IgD-negative memory B cell (primary cell): ENCODE measurements around the gene CACNA2D3. TPM values are rescaled to one million over a fixed set of nuclear protein-coding genes. Genes with fewer than 3 reads are reported as not detected.

Source experiments
- H3K27ac Mint-ChIP-seq, 3 donors: one replicate each; pipeline ENCODE4 v1.8.0; 2020 to 2022; ENCODE audit warnings: mild to moderate bottlenecking in 3 of 3, mixed read lengths in 3 of 3, moderate library complexity in 1 of 3
- H3K27me3 Mint-ChIP-seq: one replicate; pipeline ENCODE4 v1.8.0; 2021; ENCODE audit warnings: mixed read lengths
- H3K36me3 Mint-ChIP-seq: one replicate; pipeline ENCODE4 v1.8.0; 2020; ENCODE audit warnings: mild to moderate bottlenecking, mixed read lengths
- H3K4me1 Mint-ChIP-seq, 3 donors: one replicate each; pipeline ENCODE4 v1.8.0; 2020 to 2022; ENCODE audit warnings: mixed read lengths in 3 of 3, mild to moderate bottlenecking in 1 of 3
- H3K4me3 Mint-ChIP-seq, 4 donors: one replicate each; pipeline ENCODE4 v1.8.0; 2020 to 2022; ENCODE audit warnings: mild to moderate bottlenecking in 4 of 4, mixed read lengths in 4 of 4, moderate library complexity in 3 of 4
- H3K9me3 Mint-ChIP-seq, 3 donors: one replicate each; pipeline ENCODE4 v1.8.0; 2020 to 2021; ENCODE audit warnings: mixed read lengths in 3 of 3, mild to moderate bottlenecking in 1 of 3
- polyA plus RNA-seq: library from polyadenylated mRNA; unstranded; fragments of 300-500 nt; fragmentation: Illumina TruSeq; gene quantifications from one replicate; pipeline ENCODE4 v1.2.3, GENCODE V29; 2021

Gene CACNA2D3
- polyA plus RNA-seq, 1 donor from 2014 or later, result not detected

DNA sequence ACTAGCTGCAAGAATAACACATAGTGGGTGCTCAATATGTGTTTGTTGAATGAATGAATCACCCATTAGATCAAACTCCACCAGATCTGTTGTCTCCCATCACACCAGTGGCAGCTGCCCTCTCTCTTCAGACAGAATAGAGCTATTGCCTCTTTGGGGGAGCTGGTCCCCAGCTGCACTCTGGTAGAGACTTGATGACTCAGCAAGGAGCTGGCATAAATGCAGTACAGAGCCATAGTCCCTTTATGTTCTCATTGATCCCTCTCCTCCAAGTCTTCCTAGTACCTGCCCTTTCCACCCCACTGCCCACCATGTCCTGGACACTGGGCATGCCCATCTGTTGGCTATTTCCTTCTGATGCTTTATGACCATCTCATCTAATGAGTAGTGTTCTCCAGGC, 443.6 kb downstream of the CACNA2D3 start:
- Mint-ChIP-seq H3K9me3 (peaks cover 0 to 4% (median 2%) of the 10 kb centered on the region in 3 donors), H3K27ac (no peak overlapping the region), H3K4me1 (no peaks in the 10 kb centered on the region), H3K27me3 (no peaks in the 10 kb centered on the region), H3K4me3 (no peak overlapping the region), H3K36me3 (no peaks in the 10 kb centered on the region)

DNA sequence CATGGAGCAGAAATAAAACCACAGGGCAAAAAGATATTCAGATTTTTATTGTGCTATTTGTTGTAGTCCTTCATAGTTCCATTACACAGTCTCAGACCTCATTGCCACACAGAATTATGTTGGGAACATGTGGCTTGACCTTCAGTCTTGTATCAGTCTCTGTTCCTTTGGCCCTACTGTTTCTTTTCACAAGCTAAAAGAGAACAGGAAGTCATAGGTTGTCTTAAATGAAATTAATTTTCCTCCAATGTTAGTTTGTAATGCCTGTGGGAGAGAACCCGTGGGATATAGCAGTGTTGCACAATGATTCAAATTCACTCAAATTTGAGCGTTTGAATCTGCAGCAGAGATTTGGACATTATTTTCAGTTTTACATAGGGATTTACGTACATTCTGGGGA, 445.6 kb downstream of the CACNA2D3 start:
- H3K36me3 Mint-ChIP-seq, result no peaks in the 10 kb centered on the region
- no peaks in the 10 kb centered on the region for H3K27me3 Mint-ChIP-seq
- H3K27ac Mint-ChIP-seq, result no peak overlapping the region

DNA sequence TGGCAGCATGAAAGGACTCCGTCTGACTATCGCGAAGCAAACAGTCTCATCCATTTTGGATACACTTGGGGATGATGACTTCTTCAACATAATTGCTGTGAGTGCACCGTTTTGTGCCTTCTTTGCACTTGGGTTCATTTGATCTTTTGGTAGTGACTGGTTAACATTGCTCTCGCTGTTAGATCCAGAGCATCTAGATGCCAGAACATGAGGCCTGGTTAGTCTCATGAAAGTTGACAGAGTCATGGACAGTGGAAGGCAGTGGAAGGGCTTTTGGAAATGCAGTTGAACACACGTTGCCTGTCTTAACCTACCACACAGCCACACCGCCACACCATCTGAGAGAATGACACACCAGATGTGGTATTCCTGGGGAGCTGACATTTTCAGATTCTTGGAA, 447.7 kb downstream of the CACNA2D3 start:
- Mint-ChIP-seq H3K36me3 (no peaks in the 10 kb centered on the region), H3K27me3 (no peaks in the 10 kb centered on the region), H3K4me1 (no peaks in the 10 kb centered on the region), H3K4me3 (no peak overlapping the region), H3K9me3 (peaks cover 0 to 5% (median 2%) of the 10 kb centered on the region in 3 donors), H3K27ac (no peak overlapping the region)

More for the DNA sequence above, 445.6 kb downstream of the CACNA2D3 start:
- H3K9me3 Mint-ChIP-seq, result peaks cover 0 to 2% (median 0%) of the 10 kb centered on the region in 3 donors
- H3K4me3 Mint-ChIP-seq, result no peak overlapping the region
- no peaks in the 10 kb centered on the region for H3K4me1 Mint-ChIP-seq

DNA sequence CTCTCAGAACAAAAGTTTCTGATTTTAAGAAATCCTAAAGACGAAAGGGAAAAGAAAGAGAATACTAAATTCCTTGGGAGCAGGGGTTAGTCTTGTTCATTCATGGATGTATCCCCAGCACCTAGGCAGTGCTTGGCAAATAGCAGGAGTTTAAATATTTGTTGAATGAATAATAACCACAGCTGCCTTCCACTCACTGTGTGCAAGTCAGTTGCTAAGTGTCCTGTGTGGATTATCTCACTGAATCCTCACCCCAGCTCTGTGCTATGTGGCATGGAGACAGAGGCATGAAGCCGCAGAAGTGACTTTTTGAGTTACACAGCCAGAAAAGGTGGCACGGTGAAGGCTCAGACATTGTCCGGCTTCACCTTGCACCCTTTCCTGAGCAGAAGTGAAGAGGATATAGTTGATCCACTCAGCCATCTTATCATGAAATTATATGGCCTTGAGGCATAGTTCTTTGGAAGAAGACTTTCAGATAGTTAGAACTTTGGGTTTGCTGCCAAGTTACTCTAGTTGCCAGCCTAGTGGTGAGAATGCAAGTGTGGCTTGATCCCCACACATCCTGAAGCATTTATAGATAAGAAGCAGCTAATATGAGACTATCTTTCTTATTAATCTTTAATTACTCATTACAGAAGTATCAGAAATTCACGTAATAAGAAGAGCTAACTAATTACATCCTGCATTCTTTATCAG, 450.0 kb downstream of the CACNA2D3 start:
- Mint-ChIP-seq H3K4me1 (no peaks in the 10 kb centered on the region), H3K27ac (no peak overlapping the region), H3K27me3 (no peaks in the 10 kb centered on the region), H3K4me3 (no peak overlapping the region), H3K9me3 (peaks cover 0 to 5% (median 2%) of the 10 kb centered on the region in 3 donors), H3K36me3 (no peaks in the 10 kb centered on the region)

DNA sequence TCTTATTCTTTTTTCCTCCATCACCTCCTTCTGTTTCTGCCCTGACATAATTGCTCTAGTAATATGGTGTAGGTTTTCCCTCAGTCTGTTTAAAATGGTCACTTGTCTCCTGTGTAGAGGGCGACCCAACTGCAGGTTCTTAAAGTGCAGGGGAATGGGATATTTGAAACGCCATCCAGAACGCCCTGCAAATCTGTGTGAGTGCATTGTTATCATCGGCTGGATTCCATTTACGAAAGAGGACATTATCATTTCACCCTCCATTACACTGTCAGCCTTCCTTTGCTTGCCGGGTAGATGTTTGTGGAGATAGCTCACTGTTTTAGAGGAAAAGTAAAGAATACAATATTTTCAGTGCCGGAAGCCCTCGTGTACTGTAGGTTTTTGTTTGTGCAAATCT, 451.5 kb downstream of the CACNA2D3 start:
- H3K4me3 Mint-ChIP-seq, result no peak overlapping the region
- H3K27ac Mint-ChIP-seq, result no peak overlapping the region
- no peaks in the 10 kb centered on the region for H3K27me3 Mint-ChIP-seq
- H3K9me3 Mint-ChIP-seq, result peaks cover 0 to 5% (median 0%) of the 10 kb centered on the region in 3 donors
- H3K4me1 Mint-ChIP-seq, result no peaks in the 10 kb centered on the region
- H3K36me3 Mint-ChIP-seq, result no peaks in the 10 kb centered on the region

DNA sequence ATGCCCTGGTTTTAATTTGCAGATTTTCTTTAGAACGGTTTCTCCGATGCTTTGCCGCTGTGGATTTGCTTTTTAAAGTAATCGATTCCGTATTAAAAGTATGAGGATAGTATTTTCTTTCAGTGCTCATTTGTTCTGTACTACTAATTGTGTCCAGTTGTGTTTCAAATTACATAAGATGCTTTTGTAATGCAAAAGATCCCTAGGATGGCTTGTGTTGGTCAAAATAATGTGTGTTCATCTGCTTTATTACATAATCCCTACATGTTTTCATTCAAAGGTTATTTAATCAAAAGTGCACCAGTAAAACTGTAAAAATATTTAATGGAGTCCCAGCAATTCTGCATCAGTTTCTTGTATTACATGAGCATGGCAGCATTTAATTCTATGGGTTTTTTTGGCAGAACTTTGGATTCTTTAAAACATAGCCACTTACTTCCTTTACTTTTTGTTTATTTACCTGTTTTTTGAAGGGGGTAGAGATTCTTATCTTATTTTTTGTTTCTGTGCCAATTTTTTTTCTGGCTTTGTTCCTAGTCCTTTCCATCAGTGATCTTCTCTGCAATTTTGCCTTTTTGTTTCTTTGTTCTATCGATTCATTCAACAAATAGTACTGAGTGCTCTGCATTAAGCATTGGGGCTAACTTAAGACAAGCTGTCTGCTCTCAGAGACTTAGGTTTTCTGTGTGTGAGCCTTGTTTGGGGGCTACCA, 452.7 kb downstream of the CACNA2D3 start:
- Mint-ChIP-seq H3K36me3 (no peaks in the 10 kb centered on the region), H3K9me3 (peaks cover 0 to 5% (median 0%) of the 10 kb centered on the region in 3 donors), H3K27me3 (no peaks in the 10 kb centered on the region), H3K4me1 (no peaks in the 10 kb centered on the region), H3K27ac (no peak overlapping the region), H3K4me3 (no peak overlapping the region)

DNA sequence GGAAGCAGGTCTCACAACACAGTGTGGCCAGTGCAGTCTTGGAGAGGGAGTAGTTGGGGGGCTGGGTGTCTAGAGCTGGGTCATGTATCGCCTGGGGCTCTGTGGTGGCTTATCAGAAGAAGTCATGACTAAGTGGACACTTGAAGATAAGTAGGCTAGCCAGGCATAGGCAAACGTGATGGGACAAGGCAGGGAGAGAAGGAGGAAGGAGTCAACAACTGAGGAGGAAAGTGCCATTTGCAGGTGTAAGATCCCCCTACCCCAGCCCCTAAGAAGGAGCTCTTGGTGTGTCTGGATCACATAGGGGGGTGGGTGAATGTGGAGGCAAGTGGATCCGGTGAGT, 453.2 kb downstream of the CACNA2D3 start:
- Mint-ChIP-seq H3K27me3 (no peaks in the 10 kb centered on the region), H3K27ac (no peak overlapping the region), H3K4me3 (no peak overlapping the region), H3K4me1 (no peaks in the 10 kb centered on the region), H3K9me3 (peaks cover 0 to 5% (median 0%) of the 10 kb centered on the region in 3 donors), H3K36me3 (no peaks in the 10 kb centered on the region)

DNA sequence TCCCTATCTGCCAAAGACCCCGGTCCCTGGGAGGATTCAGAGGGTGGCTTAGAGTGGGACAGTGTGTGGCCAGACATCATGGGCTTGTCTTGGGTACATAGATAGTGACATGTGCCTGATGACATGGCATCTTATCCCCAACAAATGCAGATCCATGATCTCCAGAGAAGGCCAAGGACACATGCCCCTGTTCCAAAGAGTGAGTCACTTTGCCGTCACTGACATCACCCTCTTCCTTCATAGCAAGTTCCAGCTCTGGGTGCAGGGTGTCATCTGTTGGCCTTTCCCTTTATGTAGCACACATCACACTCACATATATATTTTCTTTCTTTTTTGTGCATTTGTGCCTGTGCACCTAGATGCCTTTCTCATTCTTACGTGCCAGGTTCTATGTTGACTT, 455.0 kb downstream of the CACNA2D3 start:
- no peaks in the 10 kb centered on the region for H3K36me3 Mint-ChIP-seq
- no peak overlapping the region for H3K27ac Mint-ChIP-seq
- H3K4me1 Mint-ChIP-seq, result no peaks in the 10 kb centered on the region
- H3K27me3 Mint-ChIP-seq, result no peaks in the 10 kb centered on the region
- H3K4me3 Mint-ChIP-seq, result no peak overlapping the region
- H3K9me3 Mint-ChIP-seq, result peaks cover 0 to 5% (median 0%) of the 10 kb centered on the region in 3 donors

DNA sequence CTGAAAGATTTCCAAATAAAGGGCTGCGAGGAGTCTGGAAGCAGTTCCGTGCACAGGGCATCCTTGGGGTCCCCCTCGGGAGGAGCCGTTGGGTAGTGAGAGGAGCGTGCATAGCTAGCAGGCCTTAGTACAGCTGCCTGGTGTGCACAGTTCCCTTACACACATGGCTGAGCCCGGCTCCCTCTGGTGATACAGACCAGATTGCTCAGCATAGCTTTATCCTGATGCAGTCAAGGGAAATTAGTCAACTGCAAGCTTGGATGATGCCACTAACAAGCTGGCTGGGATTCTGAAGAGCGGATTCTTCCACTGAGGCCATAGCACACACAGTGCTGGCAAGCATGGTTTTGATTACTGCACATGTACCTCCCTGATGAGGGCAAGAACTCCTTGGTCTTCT, 456.1 kb downstream of the CACNA2D3 start:
- no peaks in the 10 kb centered on the region for H3K4me1 Mint-ChIP-seq
- H3K9me3 Mint-ChIP-seq, result peaks cover 0 to 5% (median 0%) of the 10 kb centered on the region in 3 donors
- no peak overlapping the region for H3K27ac Mint-ChIP-seq
- no peaks in the 10 kb centered on the region for H3K36me3 Mint-ChIP-seq
- H3K4me3 Mint-ChIP-seq, result no peak overlapping the region
- no peaks in the 10 kb centered on the region for H3K27me3 Mint-ChIP-seq

DNA sequence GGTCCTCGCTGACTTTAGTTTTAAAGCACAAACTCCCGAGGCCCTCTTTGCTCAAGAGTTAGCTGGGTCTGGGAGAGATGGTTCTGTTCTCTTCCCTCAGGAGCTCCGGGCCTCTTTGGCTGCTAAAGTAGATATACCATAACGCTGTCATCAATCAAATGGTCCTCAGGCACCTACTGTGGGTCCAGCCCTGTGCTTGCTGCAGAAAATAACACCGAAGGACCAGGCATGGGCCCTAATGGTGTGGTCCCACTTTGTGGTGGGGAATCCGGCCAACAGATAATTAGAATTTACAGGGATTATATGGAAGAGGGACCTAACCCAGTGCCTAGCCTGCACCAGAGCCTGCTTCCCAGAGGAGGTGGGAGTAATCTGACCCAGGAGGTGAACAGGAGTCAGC, 458.1 kb downstream of the CACNA2D3 start:
- H3K27ac Mint-ChIP-seq, result no peak overlapping the region
- H3K27me3 Mint-ChIP-seq, result no peaks in the 10 kb centered on the region
- no peaks in the 10 kb centered on the region for H3K4me1 Mint-ChIP-seq
- no peak overlapping the region for H3K4me3 Mint-ChIP-seq
- H3K9me3 Mint-ChIP-seq, result peaks cover 0 to 10% (median 5%) of the 10 kb centered on the region in 3 donors
- no peaks in the 10 kb centered on the region for H3K36me3 Mint-ChIP-seq

DNA sequence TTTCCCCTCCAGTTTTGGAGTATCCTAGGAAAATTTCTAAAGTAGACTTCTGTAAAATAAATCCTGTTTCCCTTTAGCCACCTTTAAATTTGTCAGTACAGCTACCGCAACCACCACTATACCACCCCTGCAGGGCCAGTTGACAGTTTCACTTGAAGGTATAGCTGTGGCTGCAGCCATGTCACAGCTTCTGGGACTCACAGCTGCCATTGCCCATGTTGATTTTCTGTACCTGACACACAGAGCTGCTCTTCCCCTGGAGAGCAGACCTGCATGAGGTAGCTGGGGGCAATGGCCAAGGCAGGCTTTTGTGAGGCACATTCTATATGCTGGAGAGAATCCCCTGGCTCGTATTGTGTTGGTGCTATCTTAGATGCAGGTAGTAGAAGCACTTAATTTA, 460.1 kb downstream of the CACNA2D3 start:
- no peak overlapping the region for H3K4me3 Mint-ChIP-seq
- H3K9me3 Mint-ChIP-seq, result peaks cover 0 to 12% (median 5%) of the 10 kb centered on the region in 3 donors
- H3K36me3 Mint-ChIP-seq, result no peaks in the 10 kb centered on the region
- H3K27ac Mint-ChIP-seq, result no peak overlapping the region
- no peaks in the 10 kb centered on the region for H3K4me1 Mint-ChIP-seq
- no peaks in the 10 kb centered on the region for H3K27me3 Mint-ChIP-seq

DNA sequence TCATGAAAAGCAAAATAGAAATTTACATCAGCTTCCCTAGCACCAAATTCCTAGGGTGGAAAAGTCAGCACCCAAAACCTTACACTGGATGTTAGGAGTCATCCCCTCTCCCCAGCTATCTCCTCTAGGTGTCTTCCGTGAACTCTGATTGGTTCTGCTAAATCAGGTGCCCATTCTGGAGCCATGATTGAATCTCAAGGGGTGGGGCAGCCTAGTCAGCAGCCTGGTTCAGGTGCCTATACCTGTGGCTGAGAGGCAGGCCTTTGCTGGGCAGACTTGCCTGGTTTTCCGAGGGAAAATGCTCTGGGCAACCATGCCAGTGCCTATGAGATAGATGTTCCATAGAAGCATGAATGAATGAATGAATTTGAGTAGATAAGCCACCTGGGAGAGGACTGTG, 468.8 kb downstream of the CACNA2D3 start:
- Mint-ChIP-seq H3K4me3 (no peak overlapping the region), H3K4me1 (no peaks in the 10 kb centered on the region), H3K9me3 (peaks cover 0 to 2% (median 0%) of the 10 kb centered on the region in 3 donors), H3K36me3 (no peaks in the 10 kb centered on the region), H3K27me3 (no peaks in the 10 kb centered on the region), H3K27ac (no peak overlapping the region)

DNA sequence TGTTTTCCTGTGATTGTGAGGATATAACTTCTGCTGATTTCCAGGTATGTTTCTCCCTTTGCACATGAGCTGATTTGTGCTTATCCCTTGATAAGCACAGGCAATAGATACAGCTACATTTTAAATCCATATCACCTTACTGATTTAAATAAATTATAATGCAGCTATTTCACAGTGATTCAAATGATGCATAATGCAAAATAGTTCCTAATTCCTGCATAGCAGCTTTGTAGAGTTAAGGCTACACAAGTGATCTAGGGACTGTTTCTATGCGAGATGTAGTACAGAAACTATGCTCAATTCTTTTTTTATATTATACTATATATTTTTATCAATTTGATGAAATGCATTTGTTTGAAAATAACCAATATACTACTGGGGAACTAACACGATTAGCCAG, 471.3 kb downstream of the CACNA2D3 start:
- Mint-ChIP-seq H3K27ac (no peak overlapping the region), H3K4me1 (no peaks in the 10 kb centered on the region), H3K36me3 (no peaks in the 10 kb centered on the region), H3K9me3 (peaks cover 0 to 6% (median 2%) of the 10 kb centered on the region in 3 donors), H3K27me3 (no peaks in the 10 kb centered on the region), H3K4me3 (no peak overlapping the region)

DNA sequence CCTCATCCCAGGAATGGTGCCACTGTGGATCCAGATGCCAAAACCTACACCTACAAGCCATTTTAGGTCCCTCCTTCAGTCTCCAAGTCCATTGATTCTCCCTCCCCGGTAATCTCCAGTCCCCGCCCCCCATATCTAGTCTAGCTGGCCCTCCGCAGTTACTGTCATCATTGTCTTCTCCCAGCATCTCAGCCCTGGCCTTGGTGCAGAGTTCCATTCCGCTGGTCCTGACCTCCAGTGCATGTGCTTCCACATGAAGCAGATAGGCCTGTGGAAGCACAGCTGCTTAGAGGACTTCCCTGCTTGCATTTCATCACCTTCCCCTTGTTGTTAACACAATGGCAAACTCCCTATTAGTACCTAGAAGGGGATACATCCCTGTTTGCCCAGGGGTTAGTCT, 473.7 kb downstream of the CACNA2D3 start:
- Mint-ChIP-seq H3K4me3 (no peak overlapping the region), H3K27ac (no peak overlapping the region), H3K4me1 (no peaks in the 10 kb centered on the region), H3K36me3 (no peaks in the 10 kb centered on the region), H3K9me3 (peaks cover 0 to 6% (median 2%) of the 10 kb centered on the region in 3 donors), H3K27me3 (no peaks in the 10 kb centered on the region)

DNA sequence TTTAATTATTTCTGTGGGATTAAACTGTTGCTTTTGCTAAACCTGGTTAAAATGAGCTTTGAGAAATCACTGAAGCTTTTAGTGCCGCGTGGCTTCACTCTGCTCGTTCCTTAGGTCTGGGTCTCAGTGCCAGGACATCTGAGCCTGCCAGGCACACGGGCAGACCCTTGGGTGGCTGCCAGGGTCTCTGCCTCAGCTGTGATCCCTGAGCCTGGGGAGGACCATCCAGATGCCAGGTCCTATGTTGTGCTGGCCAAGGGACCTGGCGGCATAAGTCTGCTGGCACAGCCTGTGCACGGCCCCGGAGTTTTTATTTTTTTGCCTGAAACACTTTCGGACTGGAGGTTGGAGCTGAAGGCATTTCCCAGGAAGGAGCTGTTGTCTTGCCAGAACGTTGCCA, 477.4 kb downstream of the CACNA2D3 start:
- no peak overlapping the region for H3K27ac Mint-ChIP-seq
- H3K4me3 Mint-ChIP-seq, result no peak overlapping the region
- H3K27me3 Mint-ChIP-seq, result no peaks in the 10 kb centered on the region
- peaks cover 3 to 6% (median 3%) of the 10 kb centered on the region in 3 donors for H3K9me3 Mint-ChIP-seq
- H3K4me1 Mint-ChIP-seq, result no peaks in the 10 kb centered on the region
- no peaks in the 10 kb centered on the region for H3K36me3 Mint-ChIP-seq
